ENCODE results near the gene PREB.

GRCh38 chr2:27154488-27154887 is 20.1 kb upstream of the PREB start:
- TF ChIP-seq POLR2A (IDR thresholded peaks at IDR 0.05) (no peak), CTCF (IDR thresholded peaks at IDR 0.05) (no peak)
